ENCODE data around the gene FAM83C.

Gene FAM83C

DNA sequence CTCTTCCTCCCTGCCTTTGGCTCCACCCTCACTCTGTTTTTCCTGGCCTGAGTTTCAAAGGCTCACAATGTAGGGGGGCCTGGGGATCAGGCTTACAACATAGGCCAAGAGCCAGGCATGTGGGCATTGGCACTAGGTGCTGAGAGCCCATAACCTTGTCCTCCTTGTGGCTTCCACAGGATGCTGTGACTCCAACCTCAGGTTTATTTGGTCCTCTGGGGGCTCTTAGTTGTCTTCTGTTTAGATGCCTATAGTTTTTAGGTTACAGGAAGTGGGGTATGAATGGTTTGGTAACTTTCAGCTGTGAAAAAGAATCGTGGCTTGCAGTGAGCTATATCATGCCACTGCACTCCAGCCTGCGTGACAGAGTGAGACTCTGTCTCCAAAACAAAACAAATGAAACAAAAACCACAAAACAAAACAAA is 40.2 kb downstream of the FAM83C start:
- Histone ChIP-seq H3K4me2 (ENCODE audit: insufficient read depth, low read length, poor library complexity, severe bottlenecking) (no peak overlapping the region), H3K79me1 (ENCODE audit: low read depth, low read length) (no peaks in the 10 kb centered on the region), H3K23ac (ENCODE audit: low read depth, low read length, poor library complexity) (no peak overlapping the region), H3K27me3 (ENCODE audit: control insufficient read depth in 3 of 3, insufficient read depth in 3 of 3, low read depth in 1 of 3, low read length in 3 of 3) (no peaks in the 10 kb centered on the region), H3K9me3 (replicated peaks in 1 of 2; ENCODE audit: control insufficient read depth in 2 of 2, insufficient read depth in 1 of 2, low read depth in 1 of 2, low read length in 2 of 2) (no peaks in the 10 kb centered on the region), H2AK5ac (ENCODE audit: low read depth, low read length) (no peak overlapping the region), H3K9ac (ENCODE audit: low read depth, low read length, poor library complexity) (no peak overlapping the region), H4K8ac (ENCODE audit: low read depth, low read length) (no peak overlapping the region), H3K4ac (ENCODE audit: low read length) (no peak overlapping the region), H3K14ac (ENCODE audit: low read length) (no peak overlapping the region), H2BK12ac (ENCODE audit: low read length) (no peak overlapping the region), H3K27ac (replicated peaks; ENCODE audit: low read length) (no peak overlapping the region), H2BK15ac (ENCODE audit: low read length) (no peak overlapping the region), H4K91ac (ENCODE audit: low read depth, low read length, poor library complexity) (no peak overlapping the region), H3K4me3 (ENCODE audit: low read length in 2 of 2) (no peak overlapping the region), H3K4me1 (ENCODE audit: control insufficient read depth in 2 of 2, insufficient read depth in 1 of 2, low read depth in 1 of 2, low read length in 2 of 2) (peaks cover 0 to 2% of the 10 kb centered on the region in 2 donors), H2BK5ac (ENCODE audit: low read length) (no peak overlapping the region), H2AFZ (ENCODE audit: low read length) (no peak overlapping the region), H3K18ac (ENCODE audit: low read length) (no peak overlapping the region), H2BK120ac (ENCODE audit: low read depth, low read length) (no peak overlapping the region), H3K36me3 (replicated peaks in 1 of 2; ENCODE audit: control insufficient read depth in 2 of 2, insufficient read depth in 2 of 2, low read length in 2 of 2) (peaks cover 0 to 2% of the 10 kb centered on the region in 2 donors)
- no peak for DNase-seq (ENCODE audit: low spot score)
- no CpG with 5 or more reads among the region's 2 CpGs for WGBS, 2 donors (ENCODE audit: extremely low coverage in 2 of 2, insufficient read length in 2 of 2, insufficient replicate concordance in 1 of 2)

DNA sequence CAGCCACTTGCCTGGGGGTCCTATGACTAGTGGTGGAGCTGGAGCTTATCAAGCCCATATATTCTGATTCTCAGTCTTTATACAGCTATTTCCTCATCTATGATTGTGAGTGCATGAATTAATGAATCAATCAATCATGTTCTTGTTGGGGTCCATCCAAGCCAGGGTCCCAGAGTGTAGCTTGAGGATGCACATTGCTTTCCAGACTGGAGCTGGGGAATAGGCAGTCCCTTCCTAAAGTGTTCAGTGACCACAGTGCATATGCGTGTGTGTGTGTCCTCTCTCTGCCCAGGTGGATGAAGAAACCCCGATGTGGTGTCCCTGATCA is 40.6 kb downstream of the FAM83C start:
- H2BK5ac ChIP-seq (ENCODE audit: low read length) = no peak overlapping the region
- H3K27ac ChIP-seq (replicated peaks; ENCODE audit: low read length) = no peak overlapping the region
- H3K4ac ChIP-seq (ENCODE audit: low read length) = no peak overlapping the region
- no peak overlapping the region for H2BK15ac ChIP-seq (ENCODE audit: low read length)
- no peak overlapping the region for H4K91ac ChIP-seq (ENCODE audit: low read depth, low read length, poor library complexity)
- H4K8ac ChIP-seq (ENCODE audit: low read depth, low read length) = no peak overlapping the region
- H3K9ac ChIP-seq (ENCODE audit: low read depth, low read length, poor library complexity) = no peak overlapping the region
- H3K9me3 ChIP-seq (replicated peaks in 1 of 2; ENCODE audit: control insufficient read depth in 2 of 2, insufficient read depth in 1 of 2, low read depth in 1 of 2, low read length in 2 of 2) = no peaks in the 10 kb centered on the region
- H3K18ac ChIP-seq (ENCODE audit: low read length) = no peak overlapping the region
- peaks cover 0 to 2% of the 10 kb centered on the region in 2 donors for H3K36me3 ChIP-seq (replicated peaks in 1 of 2; ENCODE audit: control insufficient read depth in 2 of 2, insufficient read depth in 2 of 2, low read length in 2 of 2)
- no peaks in the 10 kb centered on the region for H3K79me1 ChIP-seq (ENCODE audit: low read depth, low read length)
- H3K14ac ChIP-seq (ENCODE audit: low read length) = no peak overlapping the region
- no peaks in the 10 kb centered on the region for H3K27me3 ChIP-seq (ENCODE audit: control insufficient read depth in 3 of 3, insufficient read depth in 3 of 3, low read depth in 1 of 3, low read length in 3 of 3)
- no peak overlapping the region for H3K23ac ChIP-seq (ENCODE audit: low read depth, low read length, poor library complexity)
- no peak overlapping the region for H2BK120ac ChIP-seq (ENCODE audit: low read depth, low read length)
- no peak overlapping the region for H3K4me2 ChIP-seq (ENCODE audit: insufficient read depth, low read length, poor library complexity, severe bottlenecking)
- H3K4me3 ChIP-seq (ENCODE audit: low read length in 2 of 2) = no peak overlapping the region
- no peak overlapping the region for H2AFZ ChIP-seq (ENCODE audit: low read length)
- DNase-seq (ENCODE audit: low spot score) = no peak
- no peak overlapping the region for H2BK12ac ChIP-seq (ENCODE audit: low read length)
- no peak overlapping the region for H2AK5ac ChIP-seq (ENCODE audit: low read depth, low read length)
- peaks cover 0 to 2% of the 10 kb centered on the region in 2 donors for H3K4me1 ChIP-seq (ENCODE audit: control insufficient read depth in 2 of 2, insufficient read depth in 1 of 2, low read depth in 1 of 2, low read length in 2 of 2)
- no CpG with 5 or more reads among the region's 2 CpGs for WGBS, 2 donors (ENCODE audit: extremely low coverage in 2 of 2, insufficient read length in 2 of 2, insufficient replicate concordance in 1 of 2)

DNA sequence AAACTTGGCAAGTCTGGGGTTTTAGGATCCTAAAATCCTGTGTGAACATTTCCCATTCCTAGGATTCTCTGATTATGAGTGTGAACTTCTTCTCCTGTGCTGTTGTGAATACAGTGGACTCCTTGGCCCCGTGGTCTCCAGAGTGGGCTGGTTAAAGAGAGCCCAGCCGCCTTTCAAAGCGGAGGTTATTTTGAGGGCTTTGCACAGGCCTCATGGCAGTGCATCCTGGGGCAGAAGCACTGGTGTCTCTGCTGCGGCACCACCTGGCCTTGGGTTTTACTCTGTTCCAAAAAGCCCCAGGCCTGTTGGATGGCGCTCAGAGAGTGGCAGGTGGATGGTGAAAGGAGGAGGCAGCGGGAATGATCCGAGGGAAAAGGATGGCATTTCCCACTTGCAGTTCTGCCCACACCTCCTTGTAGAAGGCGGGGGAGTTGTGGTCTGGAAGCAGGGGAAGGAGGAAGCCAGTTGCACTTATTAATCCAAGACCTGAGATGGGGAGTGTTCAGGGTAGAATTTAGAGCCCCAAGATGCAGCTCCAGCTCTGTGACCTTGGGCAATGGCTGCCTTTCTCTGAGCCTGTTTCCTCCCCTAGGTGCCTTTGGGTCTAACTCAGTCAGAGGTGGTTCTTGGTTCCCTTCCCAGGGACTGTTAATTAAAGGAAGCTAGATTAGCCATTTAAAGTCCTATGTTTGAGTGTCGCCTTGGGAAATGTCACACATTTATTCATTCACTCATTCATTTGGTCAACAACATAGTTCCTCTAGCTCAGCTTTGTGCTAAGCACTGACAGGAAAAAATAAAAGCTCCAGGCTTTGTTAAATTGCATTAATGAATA is 43.4 kb downstream of the FAM83C start:
- H2BK120ac ChIP-seq (ENCODE audit: low read depth, low read length) = no peak overlapping the region

DNA sequence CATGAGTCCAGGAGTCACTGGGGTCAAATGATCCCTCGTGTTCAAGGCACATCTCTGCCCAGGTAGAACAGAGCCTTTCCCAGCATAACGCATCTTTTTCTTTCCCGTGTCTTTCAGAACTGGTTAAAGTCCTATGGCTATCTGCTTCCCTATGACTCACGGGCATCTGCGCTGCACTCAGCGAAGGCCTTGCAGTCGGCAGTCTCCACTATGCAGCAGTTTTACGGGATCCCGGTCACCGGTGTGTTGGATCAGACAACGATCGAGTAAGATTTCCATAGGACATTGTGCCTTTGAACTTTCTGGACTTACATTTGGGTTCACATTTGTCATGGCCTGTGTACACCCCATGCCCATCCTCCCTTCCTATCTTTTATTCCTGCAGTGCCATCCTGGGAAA is 45.5 kb downstream of the FAM83C start:
- no peaks in the 10 kb centered on the region for H3K79me1 ChIP-seq (ENCODE audit: low read depth, low read length)
- no peaks in the 10 kb centered on the region for H3K4me1 ChIP-seq (ENCODE audit: control insufficient read depth in 2 of 2, insufficient read depth in 1 of 2, low read depth in 1 of 2, low read length in 2 of 2)
- H4K91ac ChIP-seq (ENCODE audit: low read depth, low read length, poor library complexity) = no peak overlapping the region
- H3K14ac ChIP-seq (ENCODE audit: low read length) = no peak overlapping the region
- no peak overlapping the region for H3K9ac ChIP-seq (ENCODE audit: low read depth, low read length, poor library complexity)
- H3K27me3 ChIP-seq (ENCODE audit: control insufficient read depth in 3 of 3, insufficient read depth in 3 of 3, low read depth in 1 of 3, low read length in 3 of 3) = no peaks in the 10 kb centered on the region
- H3K4ac ChIP-seq (ENCODE audit: low read length) = no peak overlapping the region
- no peak overlapping the region for H2AFZ ChIP-seq (ENCODE audit: low read length)
- WGBS, 2 donors (ENCODE audit: extremely low coverage in 2 of 2, insufficient read length in 2 of 2, insufficient replicate concordance in 1 of 2) = no CpG with 5 or more reads among the region's 12 CpGs
- H2BK15ac ChIP-seq (ENCODE audit: low read length) = no peak overlapping the region
- no peak overlapping the region for H2BK120ac ChIP-seq (ENCODE audit: low read depth, low read length)
- H4K8ac ChIP-seq (ENCODE audit: low read depth, low read length) = no peak overlapping the region
- H3K4me3 ChIP-seq (ENCODE audit: low read length in 2 of 2) = no peak overlapping the region
- H3K27ac ChIP-seq (replicated peaks; ENCODE audit: low read length) = no peak overlapping the region
- H3K9me3 ChIP-seq (replicated peaks in 1 of 2; ENCODE audit: control insufficient read depth in 2 of 2, insufficient read depth in 1 of 2, low read depth in 1 of 2, low read length in 2 of 2) = no peaks in the 10 kb centered on the region
- no peak overlapping the region for H2AK5ac ChIP-seq (ENCODE audit: low read depth, low read length)
- H3K36me3 ChIP-seq (replicated peaks in 1 of 2; ENCODE audit: control insufficient read depth in 2 of 2, insufficient read depth in 2 of 2, low read length in 2 of 2) = no peaks in the 10 kb centered on the region
- H2BK12ac ChIP-seq (ENCODE audit: low read length) = no peak overlapping the region
- no peak overlapping the region for H3K4me2 ChIP-seq (ENCODE audit: insufficient read depth, low read length, poor library complexity, severe bottlenecking)
- no peak overlapping the region for H3K23ac ChIP-seq (ENCODE audit: low read depth, low read length, poor library complexity)
- H2BK5ac ChIP-seq (ENCODE audit: low read length) = no peak overlapping the region
- no peak overlapping the region for H3K18ac ChIP-seq (ENCODE audit: low read length)
- DNase-seq (ENCODE audit: low spot score) = no peak

More for the DNA sequence above, 43.4 kb downstream of the FAM83C start:
- WGBS, 2 donors (ENCODE audit: extremely low coverage in 2 of 2, insufficient read length in 2 of 2, insufficient replicate concordance in 1 of 2) = no CpG with 5 or more reads among the region's 9 CpGs
- H3K4me1 ChIP-seq (ENCODE audit: control insufficient read depth in 2 of 2, insufficient read depth in 1 of 2, low read depth in 1 of 2, low read length in 2 of 2) = no peaks in the 10 kb centered on the region
- no peak overlapping the region for H3K4me2 ChIP-seq (ENCODE audit: insufficient read depth, low read length, poor library complexity, severe bottlenecking)
- H3K23ac ChIP-seq (ENCODE audit: low read depth, low read length, poor library complexity) = no peak overlapping the region
- H2AFZ ChIP-seq (ENCODE audit: low read length) = no peak overlapping the region
- H3K36me3 ChIP-seq (replicated peaks in 1 of 2; ENCODE audit: control insufficient read depth in 2 of 2, insufficient read depth in 2 of 2, low read length in 2 of 2) = no peaks in the 10 kb centered on the region
- H3K9me3 ChIP-seq (replicated peaks in 1 of 2; ENCODE audit: control insufficient read depth in 2 of 2, insufficient read depth in 1 of 2, low read depth in 1 of 2, low read length in 2 of 2) = no peaks in the 10 kb centered on the region
- H3K4ac ChIP-seq (ENCODE audit: low read length) = no peak overlapping the region
- no peak overlapping the region for H3K9ac ChIP-seq (ENCODE audit: low read depth, low read length, poor library complexity)
- H2BK5ac ChIP-seq (ENCODE audit: low read length) = no peak overlapping the region
- H3K27ac ChIP-seq (replicated peaks; ENCODE audit: low read length) = no peak overlapping the region
- DNase-seq (ENCODE audit: low spot score) = no peak
- peak overlapping the region; percentile 65 for H2AK5ac ChIP-seq (ENCODE audit: low read depth, low read length)
- H4K8ac ChIP-seq (ENCODE audit: low read depth, low read length) = no peak overlapping the region
- no peak overlapping the region for H2BK15ac ChIP-seq (ENCODE audit: low read length)
- no peak overlapping the region for H4K91ac ChIP-seq (ENCODE audit: low read depth, low read length, poor library complexity)
- no peak overlapping the region for H3K4me3 ChIP-seq (ENCODE audit: low read length in 2 of 2)
- no peak overlapping the region for H3K18ac ChIP-seq (ENCODE audit: low read length)
- no peaks in the 10 kb centered on the region for H3K79me1 ChIP-seq (ENCODE audit: low read depth, low read length)
- no peak overlapping the region for H2BK12ac ChIP-seq (ENCODE audit: low read length)
- no peak overlapping the region for H3K14ac ChIP-seq (ENCODE audit: low read length)
- H3K27me3 ChIP-seq (ENCODE audit: control insufficient read depth in 3 of 3, insufficient read depth in 3 of 3, low read depth in 1 of 3, low read length in 3 of 3) = no peaks in the 10 kb centered on the region

All from neuronal stem cell (in vitro differentiated cells).